Stomach (tissue), 4 donors: ENCODE data around the gene LAMB1.
A peak's percentile ranks its signal among the peaks of the same experiment; 100 is the strongest.

Experiments
- CTCF ChIP-seq, 7 experiments: fragments of 450-650 bp in 4 of 7; fragments of 200-600 bp in 3 of 7; sonication (generic) in 3 of 7; IDR thresholded peaks; one replicate each; pipeline ENCODE4 v1.5.1; 2016 to 2019; ENCODE audit warnings: antibody characterized with exemption in 7 of 7, control low read depth in 2 of 7, mild to moderate bottlenecking in 1 of 7
- POLR2A ChIP-seq, 4 donors: fragments of 450-650 bp; IDR thresholded peaks; one replicate each; pipeline ENCODE4 v1.6.1; 2016; ENCODE audit warnings: antibody characterized with exemption in 4 of 4, control low read depth in 2 of 4, mild to moderate bottlenecking in 1 of 4, moderate library complexity in 1 of 4
- POLR2AphosphoS5 ChIP-seq, 3 donors: sonication (generic); formaldehyde crosslinking; IDR thresholded peaks; one replicate each; pipeline ENCODE4 v1.6.1; 2016; ENCODE audit warnings: antibody characterized with exemption in 3 of 3

DNA sequence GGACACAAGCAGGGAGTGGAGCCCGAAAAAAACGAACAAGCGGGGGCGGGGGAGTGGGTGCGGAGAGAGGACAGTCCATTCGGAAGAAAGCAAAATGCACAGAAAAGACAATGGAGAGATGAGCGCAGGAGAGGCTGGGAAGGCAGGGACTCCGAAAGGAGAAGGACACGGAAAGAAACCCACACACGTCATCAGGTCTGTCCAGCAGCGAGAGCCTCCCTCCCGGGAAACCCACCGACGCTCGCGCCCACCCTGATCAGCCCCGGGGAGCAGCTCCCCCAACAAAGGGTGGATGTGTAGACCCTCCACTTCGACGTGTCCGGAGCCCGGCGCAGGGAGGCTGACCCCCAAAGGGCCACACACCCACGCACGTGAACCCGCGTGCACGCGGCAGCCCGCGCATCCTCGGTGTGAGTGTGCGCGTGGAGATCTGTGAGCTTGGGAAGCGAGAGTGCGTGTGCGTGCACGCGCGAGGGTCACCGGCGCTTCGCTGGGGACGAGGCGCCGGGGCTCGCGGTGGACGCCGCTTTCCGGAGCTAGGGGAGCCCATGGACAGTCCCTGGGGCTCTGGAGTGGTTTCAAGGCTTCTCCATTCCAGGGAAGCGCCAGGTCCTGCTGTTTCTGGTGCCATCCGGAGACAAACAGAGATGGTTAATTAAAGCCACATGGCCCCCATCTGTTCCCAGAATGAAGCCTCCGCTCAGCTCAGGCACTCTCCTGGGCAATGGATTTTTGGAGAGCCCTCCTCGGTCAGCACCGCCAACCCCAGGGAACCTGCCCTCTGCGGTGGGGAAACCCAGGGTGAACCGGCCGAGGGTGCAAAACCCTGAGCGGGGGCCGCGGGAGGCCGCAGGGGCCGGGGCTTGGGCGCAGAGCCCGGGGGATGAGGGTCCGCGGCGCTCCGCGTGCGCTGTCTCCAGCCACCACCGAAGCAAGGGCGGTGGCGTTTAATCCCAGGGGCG is 916 bp downstream of the LAMB1 start:
- TF ChIP-seq CTCF (IDR thresholded peaks at IDR 0.05) (no peak), POLR2A (IDR thresholded peaks at IDR 0.05) (no peak), POLR2AphosphoS5 (IDR thresholded peaks at IDR 0.05) (peak in 1 of 3 donors; percentile 50)
